Tibial artery (tissue), 4 donors: ENCODE measurements around the gene MAP3K4.

ENCODE experiments used
- DNase-seq, 2 donors: peaks; one replicate each; pipeline ENCODE4 v3.0.0-alpha.2; 2019
- H3K27ac ChIP-seq, 2 donors: fragments of 200-600 bp; sonication (generic) in 1 of 2; 1 replicate in 1 of 2; 2 replicates in 1 of 2; pipeline ENCODE4 v1.5.1; 2018 to 2019; ENCODE audit warnings: mild to moderate bottlenecking in 1 of 2
- H3K27me3 ChIP-seq, 2 donors: fragments of 200-600 bp; sonication (generic) in 1 of 2; one replicate each; pipeline versions ENCODE4 v1.5.1 to v1.6.0; 2016 to 2019
- H3K36me3 ChIP-seq, 3 donors: fragments of 200-600 bp; sonication (generic) in 2 of 3; one replicate each; pipeline ENCODE4 v1.5.1; 2016 to 2019; ENCODE audit warnings: mild to moderate bottlenecking in 2 of 3
- H3K4me1 ChIP-seq, 4 donors: fragments of 200-600 bp; sonication (generic) in 2 of 4; 1 replicate in 3 of 4; 2 replicates in 1 of 4; pipeline ENCODE4 v1.5.1; 2016 to 2019
- H3K4me3 ChIP-seq, 2 donors: fragments of 200-600 bp; sonication (generic) in 1 of 2; 1 replicate in 1 of 2; 2 replicates in 1 of 2; pipeline ENCODE4 v1.5.1; 2018 to 2019; ENCODE audit warnings: mild to moderate bottlenecking in 2 of 2
- H3K9me3 ChIP-seq, 3 donors: fragments of 200-600 bp; sonication (generic) in 1 of 3; one replicate each; pipeline ENCODE4 v1.5.1; 2016 to 2019
- CTCF ChIP-seq, 2 experiments: fragments of 200-600 bp in 1 of 2; fragments of 450-650 bp in 1 of 2; IDR thresholded peaks; one replicate each; pipeline ENCODE4 v1.5.1; 2017 to 2019; ENCODE audit warnings: antibody characterized with exemption in 2 of 2, mild to moderate bottlenecking in 1 of 2, moderate library complexity in 1 of 2
- intact Hi-C: fragments of 100-400 bp; cut with DNase I; formaldehyde crosslinking; loops from one replicate; pipeline ENCODE4 v1.15.0; 2023; ENCODE audit warnings: low total_unique reads

The MAP3K4 gene

GRCh38 chr6:161151059-161151645 is 159.6 kb downstream of the MAP3K4 start:
- no peaks in the 10 kb centered on the region for H3K27me3 ChIP-seq
- intact Hi-C loops: no loop called here
- no peak for TF ChIP-seq CTCF (IDR thresholded peaks at IDR 0.05)
- H3K4me3 ChIP-seq: no peak overlapping the region
- no peak for DNase-seq
- no peaks in the 10 kb centered on the region for H3K9me3 ChIP-seq
- H3K27ac ChIP-seq: no peak overlapping the region
- no peaks in the 10 kb centered on the region for H3K4me1 ChIP-seq
- peaks cover 7 to 77% (median 30%) of the 10 kb centered on the region in 3 donors for H3K36me3 ChIP-seq

- DNase-seq: no peak
- intact Hi-C loops: no loop called here
Observed at GRCh38 chr6:161151660-161152526, 160.3 kb downstream of the MAP3K4 start.

GRCh38 chr6:161152527-161152862 is 160.9 kb downstream of the MAP3K4 start:
- Histone ChIP-seq H3K27ac (no peak overlapping the region), H3K27me3 (no peaks in the 10 kb centered on the region), H3K36me3 (peaks cover 7 to 73% (median 30%) of the 10 kb centered on the region in 3 donors), H3K4me3 (no peak overlapping the region), H3K9me3 (no peaks in the 10 kb centered on the region), H3K4me1 (no peaks in the 10 kb centered on the region)
- DNase-seq: no peak
- intact Hi-C loops: no loop called here
- no peak for TF ChIP-seq CTCF (IDR thresholded peaks at IDR 0.05)

More at GRCh38 chr6:161151660-161152526, 160.3 kb downstream of the MAP3K4 start:
- Histone ChIP-seq H3K27me3 (no peaks in the 10 kb centered on the region), H3K4me3 (no peak overlapping the region), H3K4me1 (no peaks in the 10 kb centered on the region), H3K27ac (no peak overlapping the region), H3K9me3 (no peaks in the 10 kb centered on the region), H3K36me3 (peaks cover 7 to 73% (median 30%) of the 10 kb centered on the region in 3 donors)
- no peak for TF ChIP-seq CTCF (IDR thresholded peaks at IDR 0.05)

- DNase-seq: no peak
- Histone ChIP-seq H3K9me3 (no peaks in the 10 kb centered on the region), H3K36me3 (peaks cover 6 to 70% (median 24%) of the 10 kb centered on the region in 3 donors), H3K27me3 (no peaks in the 10 kb centered on the region), H3K27ac (no peak overlapping the region), H3K4me1 (no peaks in the 10 kb centered on the region), H3K4me3 (no peak overlapping the region)
- TF ChIP-seq CTCF (IDR thresholded peaks at IDR 0.05): peak; percentile 25 to 28
- intact Hi-C loops: no loop called here
Observed at GRCh38 chr6:161152907-161153662, 161.5 kb downstream of the MAP3K4 start.

- Histone ChIP-seq H3K4me3 (no peak overlapping the region), H3K36me3 (peaks cover 0 to 64% (median 21%) of the 10 kb centered on the region in 3 donors), H3K27ac (no peak overlapping the region), H3K4me1 (no peaks in the 10 kb centered on the region), H3K9me3 (no peaks in the 10 kb centered on the region), H3K27me3 (no peaks in the 10 kb centered on the region)
- intact Hi-C loops: no loop called here
- TF ChIP-seq CTCF (IDR thresholded peaks at IDR 0.05): no peak
- no peak for DNase-seq
Observed at GRCh38 chr6:161153725-161154124, 162.2 kb downstream of the MAP3K4 start.
